GM19351 (cell line): ENCODE data around the gene SLC22A31.

Experiments
- ATAC-seq: cut with Tn5 transposase; IDR thresholded peaks from one replicate; pipeline ENCODE4 v1.9.1; 2021; ENCODE audit warnings: mild to moderate bottlenecking, moderate library complexity; ENCODE audit not compliant: unreplicated experiment

Gene SLC22A31

GRCh38 chr16:89179656-89180315 is 20.6 kb downstream of the SLC22A31 start:
- ATAC-seq: no peak

- no peak for ATAC-seq
Measured at GRCh38 chr16:89179148-89179484, 21.2 kb downstream of the SLC22A31 start.

- no peak for ATAC-seq
Measured at GRCh38 chr16:89178453-89179147, 21.7 kb downstream of the SLC22A31 start.

- ATAC-seq: no peak
Measured at GRCh38 chr16:89177501-89177900, 22.8 kb downstream of the SLC22A31 start.

- no peak for ATAC-seq
Measured at GRCh38 chr16:89176717-89177116, 23.6 kb downstream of the SLC22A31 start.

- ATAC-seq: no peak
Measured at GRCh38 chr16:89176147-89176690, 24.1 kb downstream of the SLC22A31 start.

GRCh38 chr16:89175280-89176146 is 24.8 kb downstream of the SLC22A31 start:
- ATAC-seq: no peak

- ATAC-seq: no peak
Measured at GRCh38 chr16:89174877-89175276, 25.5 kb downstream of the SLC22A31 start.

- ATAC-seq: no peak
Measured at GRCh38 chr16:89174055-89174827, 26.1 kb downstream of the SLC22A31 start.

- ATAC-seq: no peak
Measured at GRCh38 chr16:89173174-89173921, 27.0 kb downstream of the SLC22A31 start.

GRCh38 chr16:89172528-89173173 is 27.7 kb downstream of the SLC22A31 start:
- ATAC-seq: no peak

- no peak for ATAC-seq
Measured at GRCh38 chr16:89172171-89172527, 28.2 kb downstream of the SLC22A31 start.

GRCh38 chr16:89171216-89172170 is 28.8 kb downstream of the SLC22A31 start, which contains the start of gene CDH15:
Gene CDH15 (plus strand): TSS chr16:89171748. CDS start chr16:89171832, 84 bp downstream.
- ATAC-seq: peak; percentile 86

- no peak for ATAC-seq
Measured at GRCh38 chr16:89170346-89171215, 29.8 kb downstream of the SLC22A31 start.

GRCh38 chr16:89169778-89170177 is 30.6 kb downstream of the SLC22A31 start:
- ATAC-seq: no peak

- no peak for ATAC-seq
Measured at GRCh38 chr16:89168381-89169189, 31.8 kb downstream of the SLC22A31 start.
